Measurements from ENCODE around the gene MTTP.

DNA sequence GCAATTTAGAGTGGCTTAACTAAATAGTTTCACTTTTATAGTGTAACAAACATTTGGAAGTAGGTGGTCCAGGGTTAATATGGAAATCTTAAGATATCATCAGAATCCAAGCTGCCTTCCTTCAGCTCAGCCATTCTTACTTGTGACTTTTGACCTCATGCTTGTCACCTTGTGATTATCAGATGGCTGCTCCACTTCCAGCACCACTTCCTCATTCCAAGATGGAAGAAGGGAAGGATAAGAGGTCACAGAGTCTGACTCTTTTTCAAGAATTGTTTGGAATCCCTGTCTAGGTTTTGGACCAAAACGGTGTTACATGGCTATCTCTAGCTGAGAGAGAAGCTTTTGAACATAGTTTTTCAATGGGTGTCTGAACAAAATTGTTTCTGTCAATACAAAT lies 39.9 kb downstream of the MTTP start:
- TF ChIP-seq, protein P1, sequence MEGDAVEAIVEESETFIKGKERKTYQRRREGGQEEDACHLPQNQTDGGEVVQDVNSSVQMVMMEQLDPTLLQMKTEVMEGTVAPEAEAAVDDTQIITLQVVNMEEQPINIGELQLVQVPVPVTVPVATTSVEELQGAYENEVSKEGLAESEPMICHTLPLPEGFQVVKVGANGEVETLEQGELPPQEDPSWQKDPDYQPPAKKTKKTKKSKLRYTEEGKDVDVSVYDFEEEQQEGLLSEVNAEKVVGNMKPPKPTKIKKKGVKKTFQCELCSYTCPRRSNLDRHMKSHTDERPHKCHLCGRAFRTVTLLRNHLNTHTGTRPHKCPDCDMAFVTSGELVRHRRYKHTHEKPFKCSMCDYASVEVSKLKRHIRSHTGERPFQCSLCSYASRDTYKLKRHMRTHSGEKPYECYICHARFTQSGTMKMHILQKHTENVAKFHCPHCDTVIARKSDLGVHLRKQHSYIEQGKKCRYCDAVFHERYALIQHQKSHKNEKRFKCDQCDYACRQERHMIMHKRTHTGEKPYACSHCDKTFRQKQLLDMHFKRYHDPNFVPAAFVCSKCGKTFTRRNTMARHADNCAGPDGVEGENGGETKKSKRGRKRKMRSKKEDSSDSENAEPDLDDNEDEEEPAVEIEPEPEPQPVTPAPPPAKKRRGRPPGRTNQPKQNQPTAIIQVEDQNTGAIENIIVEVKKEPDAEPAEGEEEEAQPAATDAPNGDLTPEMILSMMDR (IDR thresholded peaks at IDR 0.05), result no peak
- TF ChIP-seq POLR2A (IDR thresholded peaks at IDR 0.05), result no peak

Measured in thyroid gland (tissue), 4 donors.